Globus pallidus (tissue), 1 donor: ENCODE measurements around the gene MFSD6.

Experiments used
- DNase-seq: peaks from one replicate; pipeline ENCODE4 v3.0.0-alpha.2; 2015; ENCODE audit warnings: low spot score

Gene MFSD6

GRCh38 chr2:190440113-190440512 is 32.0 kb downstream of the MFSD6 start:
- DNase-seq = no peak

- no peak for DNase-seq
These were observed 33.4 kb downstream of the MFSD6 start for GRCh38 chr2:190441564-190441963.

- no peak for DNase-seq
These were observed 34.9 kb downstream of the MFSD6 start for GRCh38 chr2:190443055-190443454.

GRCh38 chr2:190443778-190444481 is 35.8 kb downstream of the MFSD6 start:
- peak; percentile 20 for DNase-seq

- peak; percentile 29 for DNase-seq
These were observed 36.8 kb downstream of the MFSD6 start for GRCh38 chr2:190444976-190445375.

GRCh38 chr2:190446193-190446592 is 38.0 kb downstream of the MFSD6 start:
- DNase-seq = peak; percentile 36

GRCh38 chr2:190446750-190447516 is 38.8 kb downstream of the MFSD6 start:
- DNase-seq = peak; percentile 43

GRCh38 chr2:190447766-190448165 is 39.6 kb downstream of the MFSD6 start:
- DNase-seq = peak; percentile 64

- no peak for DNase-seq
These were observed 41.8 kb downstream of the MFSD6 start for GRCh38 chr2:190449925-190450324.

GRCh38 chr2:190450363-190450762 is 42.2 kb downstream of the MFSD6 start:
- no peak for DNase-seq

- no peak for DNase-seq
These were observed 43.5 kb downstream of the MFSD6 start for GRCh38 chr2:190451561-190452176.

GRCh38 chr2:190452433-190452832 is 44.3 kb downstream of the MFSD6 start:
- DNase-seq = no peak

GRCh38 chr2:190454795-190455194 is 46.6 kb downstream of the MFSD6 start:
- no peak for DNase-seq

GRCh38 chr2:190455358-190456095 is 47.4 kb downstream of the MFSD6 start:
- DNase-seq = no peak

GRCh38 chr2:190456833-190457232 is 48.7 kb downstream of the MFSD6 start:
- DNase-seq = no peak

GRCh38 chr2:190457256-190457655 is 49.1 kb downstream of the MFSD6 start:
- no peak for DNase-seq

GRCh38 chr2:190458352-190459107 is 50.4 kb downstream of the MFSD6 start:
- no peak for DNase-seq

GRCh38 chr2:190459881-190460280 is 51.7 kb downstream of the MFSD6 start:
- no peak for DNase-seq

- DNase-seq = no peak
These were observed 52.3 kb downstream of the MFSD6 start for GRCh38 chr2:190460487-190460886.

GRCh38 chr2:190462181-190462580 is 54.0 kb downstream of the MFSD6 start:
- no peak for DNase-seq

GRCh38 chr2:190462611-190463010 is 54.5 kb downstream of the MFSD6 start:
- no peak for DNase-seq

- DNase-seq = no peak
These were observed 56.9 kb downstream of the MFSD6 start for GRCh38 chr2:190465060-190465459.
